ENCODE results near the gene MYL2. TPM values are rescaled to one million over a fixed set of nuclear protein-coding genes. Genes with fewer than 3 reads are reported as not detected.

MYL2 gene
- total RNA-seq, 1 donor from 2014 or later: not detected

DNA sequence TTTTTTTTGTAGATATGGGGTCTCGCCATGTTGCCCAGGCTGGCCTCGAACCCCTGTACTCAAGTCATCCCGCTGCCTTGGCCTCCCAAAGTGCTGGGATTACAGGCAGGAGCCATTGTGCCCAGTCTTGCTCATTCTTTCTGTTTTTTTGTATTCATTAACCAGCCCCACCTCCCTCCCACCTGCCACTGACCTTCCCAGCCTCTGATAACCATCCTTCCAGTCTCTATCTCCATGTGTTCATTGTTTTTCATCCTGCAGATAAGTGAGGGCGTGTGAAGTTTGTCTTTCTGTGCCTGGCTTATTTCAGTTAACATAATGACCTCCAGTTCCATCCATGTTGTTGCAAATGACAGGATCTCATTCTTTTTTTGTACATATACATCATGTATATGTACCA, 19.0 kb downstream of the MYL2 start:
- DNase-seq (ENCODE audit: low spot score) (no peak), ATAC-seq (no peak)

GRCh38 chr12:110896559-110896958, 23.8 kb downstream of the MYL2 start:
- DNase-seq (ENCODE audit: low spot score): no peak
- ATAC-seq: no peak

- peak; percentile 14 for ATAC-seq
- no peak for DNase-seq (ENCODE audit: low spot score)
These were observed 26.4 kb downstream of the MYL2 start for GRCh38 chr12:110893956-110894355.

DNA sequence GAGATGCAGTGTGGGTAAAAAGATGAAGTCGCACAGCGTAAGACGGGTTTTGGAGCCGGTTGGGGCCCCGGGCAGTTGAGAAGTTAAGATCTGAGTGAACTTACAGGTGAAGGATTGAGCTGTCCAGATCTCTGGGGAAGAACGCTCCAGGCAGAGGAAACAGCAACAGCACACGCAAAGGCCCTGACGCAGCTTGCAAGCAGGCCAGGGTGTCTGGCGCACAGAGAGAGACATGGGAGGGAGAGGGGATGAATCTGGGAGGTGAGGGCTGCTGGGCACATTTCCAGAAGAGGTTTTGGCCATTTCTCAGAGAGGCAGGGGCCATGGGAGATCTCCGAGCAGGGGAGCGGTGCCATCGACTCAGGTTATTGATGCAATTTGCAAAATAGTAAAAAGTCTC, 31.0 kb downstream of the MYL2 start:
- ATAC-seq: no peak

GRCh38 chr12:110888256-110888991, 32.0 kb downstream of the MYL2 start:
- no peak for DNase-seq (ENCODE audit: low spot score)
- no peak for ATAC-seq

More for the DNA sequence above, 31.0 kb downstream of the MYL2 start:
- no peak for DNase-seq (ENCODE audit: low spot score)

GRCh38 chr12:110885152-110885840, 35.1 kb downstream of the MYL2 start:
- DNase-seq (ENCODE audit: low spot score) (no peak), ATAC-seq (no peak)

DNA sequence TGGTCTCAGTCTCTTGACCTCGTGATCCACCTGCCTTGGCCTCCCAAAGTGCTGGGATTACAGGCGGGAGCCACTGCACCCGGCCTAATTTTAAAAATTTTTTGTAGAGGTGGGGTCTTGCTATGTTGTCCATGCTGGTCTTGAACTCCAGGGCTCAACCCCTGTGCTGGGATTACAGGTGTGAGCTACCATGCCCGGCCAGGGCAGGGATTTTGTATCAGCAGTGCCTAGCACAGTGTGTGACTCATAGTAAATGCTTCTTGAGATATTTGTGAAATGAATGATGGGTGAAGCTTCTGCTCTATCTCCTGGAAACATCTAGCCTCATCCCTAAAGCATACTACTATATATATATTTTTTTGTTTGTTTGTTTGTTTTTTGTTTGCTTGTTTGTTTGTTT, 37.1 kb downstream of the MYL2 start:
- ATAC-seq (no peak), DNase-seq (ENCODE audit: low spot score) (no peak)

DNA sequence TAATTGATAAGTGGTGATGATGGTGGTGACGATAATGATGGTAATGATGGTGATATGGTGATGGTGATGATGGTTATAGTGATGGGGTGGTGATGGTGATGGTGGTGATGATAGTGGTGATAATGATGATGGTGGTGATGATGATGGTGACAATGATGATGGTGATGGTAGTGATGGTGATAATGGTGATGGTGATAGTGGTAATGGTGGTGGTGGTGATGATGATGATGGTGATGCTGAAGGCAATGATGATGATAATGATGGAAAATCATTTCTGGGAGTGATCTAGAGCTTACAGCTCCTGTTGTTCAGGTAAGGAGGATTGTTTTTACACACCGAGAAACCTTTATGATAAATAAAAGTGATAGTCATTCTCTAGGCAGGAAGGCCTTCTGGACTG, 39.7 kb downstream of the MYL2 start:
- no peak for ATAC-seq

DNA sequence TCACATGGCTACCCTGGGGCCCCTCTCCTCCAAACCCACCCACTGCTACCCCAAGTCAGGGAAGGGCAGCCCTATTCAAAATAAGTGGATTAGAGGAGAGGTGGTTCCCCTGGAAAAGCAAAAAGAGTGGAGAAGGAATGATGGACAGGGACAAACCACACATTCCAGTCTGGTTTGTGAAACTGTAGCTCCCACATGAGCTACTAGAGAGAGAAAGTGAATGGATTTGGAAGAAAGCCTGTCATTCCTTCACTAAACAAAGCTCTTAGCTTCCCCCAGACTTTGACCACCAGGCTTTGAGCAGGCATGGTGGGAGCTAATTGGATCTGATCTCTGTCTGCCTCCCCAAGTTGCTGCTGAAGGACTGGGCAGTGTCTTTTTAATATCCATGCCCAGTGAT, 45.6 kb downstream of the MYL2 start:
- DNase-seq (ENCODE audit: low spot score): no peak
- no peak for ATAC-seq

More for the DNA sequence above, 39.7 kb downstream of the MYL2 start:
- no peak for DNase-seq (ENCODE audit: low spot score)

DNA sequence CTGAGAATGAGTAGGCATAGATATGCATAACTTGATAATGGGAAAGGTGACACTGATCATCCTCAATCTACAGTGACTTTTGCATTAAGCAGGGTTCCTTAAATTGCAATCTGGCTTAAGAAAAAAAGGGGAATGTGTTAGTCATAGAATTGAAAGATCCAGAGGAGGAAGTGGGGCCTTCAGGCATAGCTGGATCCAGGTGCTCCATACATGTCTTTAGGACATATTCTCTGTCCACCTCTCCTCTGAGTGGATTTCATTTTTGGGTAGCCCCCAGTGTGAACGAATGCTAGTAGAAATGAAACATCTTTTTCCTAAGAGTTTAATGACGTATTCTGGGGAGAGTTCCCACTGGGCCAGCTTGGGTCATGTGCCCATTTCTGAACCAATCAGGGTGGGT, 46.0 kb downstream of the MYL2 start:
- DNase-seq (ENCODE audit: low spot score) (no peak), ATAC-seq (no peak)

- ATAC-seq (no peak), DNase-seq (ENCODE audit: low spot score) (no peak)
These were observed 48.3 kb downstream of the MYL2 start for GRCh38 chr12:110872100-110872499.

- no peak for ATAC-seq
These were observed 50.6 kb downstream of the MYL2 start for GRCh38 chr12:110869803-110870202.

DNA sequence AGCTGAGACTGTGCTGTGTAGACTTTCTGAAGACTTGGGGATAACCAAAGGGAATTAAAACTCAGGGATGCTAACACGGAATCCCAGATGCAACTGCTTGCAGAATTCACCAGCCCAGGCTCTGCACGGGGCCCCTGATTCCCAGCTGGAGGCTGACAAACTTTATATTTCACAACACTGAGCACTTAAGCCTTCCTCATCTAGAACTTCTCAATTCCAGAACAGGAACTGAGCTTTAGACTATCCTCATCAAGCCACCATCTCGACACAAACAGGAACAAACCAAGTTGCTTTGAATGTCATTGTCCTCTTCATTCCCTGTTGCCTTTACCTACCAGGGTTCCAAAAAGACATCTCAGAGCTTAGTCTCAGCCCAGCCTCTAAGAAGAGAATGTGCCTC, 51.4 kb downstream of the MYL2 start:
- ATAC-seq (no peak), DNase-seq (ENCODE audit: low spot score) (no peak)

More at GRCh38 chr12:110869803-110870202, 50.6 kb downstream of the MYL2 start:
- no peak for DNase-seq (ENCODE audit: low spot score)

DNA sequence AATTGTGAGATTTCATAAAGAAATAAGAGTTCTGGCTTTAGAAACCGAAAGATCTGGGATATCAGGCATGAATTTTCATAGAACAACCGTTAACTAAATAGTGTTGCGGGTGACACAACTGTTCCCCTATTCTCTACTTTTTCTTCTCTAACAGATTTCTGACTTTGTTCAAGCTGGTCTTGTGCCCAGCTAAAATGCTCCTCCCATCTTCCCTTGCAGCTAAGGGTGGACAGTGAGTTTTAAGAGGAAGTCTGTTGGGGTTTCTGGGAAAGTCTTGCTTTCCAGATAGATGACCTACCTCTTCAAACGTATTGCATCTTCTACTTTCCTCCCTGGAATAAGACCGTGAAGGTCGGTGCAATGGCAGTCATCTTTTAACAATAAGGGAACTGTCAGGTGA, 54.9 kb downstream of the MYL2 start:
- no peak for ATAC-seq

DNA sequence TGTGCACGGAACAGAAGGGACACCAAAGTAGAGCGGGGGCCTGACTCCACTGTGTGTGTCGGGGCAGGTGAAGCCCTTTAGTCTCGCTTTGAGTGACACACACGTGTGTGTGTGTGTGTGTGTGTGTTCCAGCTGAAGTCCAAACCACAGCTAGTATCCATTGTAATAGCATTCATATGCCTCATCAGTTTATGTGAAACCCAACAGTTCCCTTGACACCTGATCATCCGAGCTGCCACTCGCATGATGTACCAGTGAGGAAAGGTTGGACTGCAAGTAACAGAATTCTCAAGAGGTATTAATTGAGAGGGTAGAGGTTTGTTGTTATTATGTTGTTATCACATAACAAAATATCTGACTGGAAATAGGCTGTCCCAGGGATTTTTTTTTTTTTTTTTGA, 57.2 kb downstream of the MYL2 start:
- ATAC-seq (no peak), DNase-seq (ENCODE audit: low spot score) (no peak)

More for the DNA sequence above, 54.9 kb downstream of the MYL2 start:
- DNase-seq (ENCODE audit: low spot score): no peak

DNA sequence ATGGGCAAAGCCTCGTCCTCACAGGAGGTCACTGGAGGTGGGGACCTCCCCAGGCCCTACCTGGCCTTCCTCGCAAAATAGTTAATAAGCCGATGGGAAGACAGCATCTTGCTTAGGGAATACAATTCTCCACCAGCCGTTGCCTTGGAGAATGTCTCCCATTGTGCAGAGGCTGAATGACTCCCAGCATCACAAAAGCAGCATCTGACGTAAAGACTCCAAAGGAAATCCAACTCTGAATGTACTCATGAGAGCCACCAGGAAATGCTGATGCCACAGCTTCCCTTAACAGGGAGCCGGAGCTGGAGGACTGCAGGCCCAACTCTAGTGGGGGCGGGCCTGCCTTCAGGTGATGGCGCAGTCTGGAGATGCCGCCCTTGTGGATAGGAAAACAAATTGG, 58.0 kb downstream of the MYL2 start:
- no peak for DNase-seq (ENCODE audit: low spot score)
- ATAC-seq: no peak

DNA sequence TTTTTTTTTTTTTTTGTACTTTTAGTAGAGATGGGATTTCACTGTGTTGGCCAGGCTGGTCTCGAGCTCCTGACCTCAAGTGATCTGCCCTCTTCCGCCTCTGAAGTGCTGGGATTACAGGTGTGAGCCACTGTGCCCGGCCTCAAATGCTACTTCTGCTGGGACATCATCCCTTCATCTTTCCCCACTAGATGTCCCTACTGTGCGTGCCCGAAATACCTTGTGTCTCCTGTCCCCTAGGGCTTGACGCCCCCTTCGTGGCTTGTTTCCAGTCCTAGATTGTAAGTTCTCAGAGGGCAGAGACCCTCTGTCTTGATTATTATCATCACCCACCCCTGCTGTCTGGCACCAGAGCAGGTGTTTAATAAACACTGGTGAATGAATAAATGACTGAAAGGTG, 58.6 kb downstream of the MYL2 start:
- ATAC-seq (no peak), DNase-seq (ENCODE audit: low spot score) (no peak)

Other genes with a start within 250 kb of the MYL2 start
- gene HVCN1, start 231.5 kb downstream of the MYL2 start, total RNA-seq: 1.5 TPM
- gene PPP1CC, start 177.7 kb downstream of the MYL2 start, total RNA-seq: 42.8 TPM
- gene CCDC63, start 73.6 kb downstream of the MYL2 start, total RNA-seq: not detected
- 43.2 TPM for gene CUX2, start 113.6 kb upstream of the MYL2 start, total RNA-seq